Measurements from ENCODE around the gene UBE2G2.

- TF ChIP-seq POLR2AphosphoS5 (IDR thresholded peaks at IDR 0.05) (no peak), CTCF (IDR thresholded peaks at IDR 0.05) (no peak)
These were observed 74.8 kb downstream of the UBE2G2 start for GRCh38 chr21:44726826-44727225.
